ENCODE measurements around the gene ASPG. TPM values are rescaled to one million over a fixed set of nuclear protein-coding genes. Genes with fewer than 3 reads are reported as not detected.

Gene ASPG
- total and polyA plus RNA-seq, 8 donors: 0.16 to 0.68 (median 0.23) TPM; not detected in 2

DNA sequence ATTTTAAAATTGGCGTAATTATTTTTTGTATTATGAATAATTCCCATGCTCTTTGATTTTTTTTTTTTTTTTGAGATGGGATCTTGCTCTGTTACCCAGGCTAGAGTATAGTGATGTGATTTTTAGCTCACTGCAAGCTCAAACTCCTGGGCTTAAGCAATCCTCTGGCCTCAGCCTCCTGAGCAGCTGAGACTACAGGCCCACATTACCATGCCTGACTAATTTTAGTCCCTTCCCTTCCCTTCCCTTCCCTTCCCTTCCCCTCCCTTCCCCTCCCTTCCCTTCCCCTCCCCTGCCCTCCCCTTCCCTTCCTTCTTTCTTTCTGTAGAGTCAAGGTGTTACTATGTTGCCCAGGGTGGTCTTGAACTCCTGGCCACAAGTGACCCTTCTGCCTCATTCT is 43.5 kb downstream of the ASPG start:
- Histone ChIP-seq H3K4me1 (no peaks in the 10 kb centered on the region), H3K4me3 (no peak overlapping the region), H3K27ac (no peak overlapping the region), H3K36me3 (no peaks in the 10 kb centered on the region), H3K9me3 (no peaks in the 10 kb centered on the region), H3K27me3 (peaks cover 0 to 3% (median 0%) of the 10 kb centered on the region in 4 donors)
- WGBS, 2 donors: 90 to 97% methylated on average over 1 of the region's 1 CpG
- ATAC-seq (no peak), DNase-seq (no peak), FAIRE-seq (no peak)
- TF ChIP-seq, protein P1, sequence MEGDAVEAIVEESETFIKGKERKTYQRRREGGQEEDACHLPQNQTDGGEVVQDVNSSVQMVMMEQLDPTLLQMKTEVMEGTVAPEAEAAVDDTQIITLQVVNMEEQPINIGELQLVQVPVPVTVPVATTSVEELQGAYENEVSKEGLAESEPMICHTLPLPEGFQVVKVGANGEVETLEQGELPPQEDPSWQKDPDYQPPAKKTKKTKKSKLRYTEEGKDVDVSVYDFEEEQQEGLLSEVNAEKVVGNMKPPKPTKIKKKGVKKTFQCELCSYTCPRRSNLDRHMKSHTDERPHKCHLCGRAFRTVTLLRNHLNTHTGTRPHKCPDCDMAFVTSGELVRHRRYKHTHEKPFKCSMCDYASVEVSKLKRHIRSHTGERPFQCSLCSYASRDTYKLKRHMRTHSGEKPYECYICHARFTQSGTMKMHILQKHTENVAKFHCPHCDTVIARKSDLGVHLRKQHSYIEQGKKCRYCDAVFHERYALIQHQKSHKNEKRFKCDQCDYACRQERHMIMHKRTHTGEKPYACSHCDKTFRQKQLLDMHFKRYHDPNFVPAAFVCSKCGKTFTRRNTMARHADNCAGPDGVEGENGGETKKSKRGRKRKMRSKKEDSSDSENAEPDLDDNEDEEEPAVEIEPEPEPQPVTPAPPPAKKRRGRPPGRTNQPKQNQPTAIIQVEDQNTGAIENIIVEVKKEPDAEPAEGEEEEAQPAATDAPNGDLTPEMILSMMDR (IDR thresholded peaks at IDR 0.05): no peak
- intact Hi-C loops (cut with DNase I): no loop called here

DNA sequence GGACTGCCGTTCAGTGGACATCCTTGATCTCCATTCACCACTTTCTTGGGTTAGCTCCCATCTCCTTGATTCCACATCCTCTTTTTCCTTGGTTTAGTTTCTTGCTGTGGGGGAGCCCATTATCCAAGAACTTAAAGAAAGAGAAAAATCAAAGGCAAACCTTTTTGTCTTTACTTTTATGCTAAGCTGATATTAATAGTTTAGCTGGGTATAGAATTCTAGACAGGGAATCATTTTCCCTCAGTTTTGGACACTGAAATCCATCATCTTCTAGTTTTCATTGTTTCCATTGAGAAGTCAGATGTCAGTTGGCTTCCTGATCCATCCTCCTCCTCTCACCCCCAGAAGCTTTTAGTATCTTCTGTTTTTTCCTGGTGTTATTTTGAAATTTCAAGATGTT is 44.1 kb downstream of the ASPG start:
- WGBS, 2 donors: 88 to 96% methylated on average over 1 of the region's 1 CpG

DNA sequence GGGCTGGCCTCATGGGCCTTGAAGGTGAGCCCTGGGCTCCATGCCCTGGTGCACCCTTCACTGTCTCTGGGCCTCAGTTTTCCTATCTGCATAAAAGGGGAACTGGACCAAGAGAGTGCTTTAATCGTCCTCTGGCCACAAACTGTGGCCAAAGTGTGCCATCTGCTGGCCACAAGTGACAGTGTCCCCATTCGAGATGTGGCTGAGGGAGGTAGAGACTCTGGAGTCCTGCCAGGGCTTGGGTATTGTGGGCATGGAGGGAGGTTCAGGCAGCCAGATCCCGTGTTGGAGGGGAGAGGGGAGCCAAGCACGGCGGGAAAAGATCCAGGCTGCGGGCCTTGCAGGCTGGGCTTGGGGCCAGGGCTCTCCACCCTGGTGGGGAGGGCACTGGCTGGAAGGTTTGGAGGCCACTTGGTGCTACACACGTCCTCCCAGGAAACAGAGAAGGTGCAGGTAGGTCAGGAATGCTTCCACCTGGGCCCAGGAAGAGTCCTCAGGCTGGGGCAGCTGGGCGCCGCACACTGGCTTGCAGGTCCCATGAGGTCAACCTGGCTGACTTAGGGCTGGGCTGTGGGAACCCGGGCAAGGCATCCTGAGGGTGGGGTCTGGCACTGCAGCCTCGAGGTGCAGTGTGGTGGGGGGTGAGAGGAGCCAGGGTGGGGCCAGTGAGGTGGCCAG is 45.6 kb downstream of the ASPG start:
- no peak overlapping the region for H3K4me3 ChIP-seq
- H3K36me3 ChIP-seq: no peaks in the 10 kb centered on the region
- FAIRE-seq: no peak
- intact Hi-C loops (cut with DNase I): loop anchor here in 1 of 3 donors (5.0 kb wide), 1 partner anchor 39 kb away; no protein-coding TSS in a partner anchor
- no peaks in the 10 kb centered on the region for H3K9me3 ChIP-seq
- 6 to 9% methylated on average over 11 of the region's 11 CpGs for WGBS, 2 donors
- peak; percentile 78 to 91 (median 88) for ATAC-seq
- TF ChIP-seq, protein P1 (IDR thresholded peaks at IDR 0.05): peak; percentile 62 to 81 (median 71)
- peaks cover 0 to 9% (median 0%) of the 10 kb centered on the region in 4 donors for H3K27me3 ChIP-seq
- H3K4me1 ChIP-seq: peaks cover 0 to 2% (median 0%) of the 10 kb centered on the region in 3 donors
- DNase-seq: peak; percentile 63 to 84 (median 75)
- no peak overlapping the region for H3K27ac ChIP-seq

More for the DNA sequence above, 44.1 kb downstream of the ASPG start:
- DNase-seq (no peak), ATAC-seq (no peak), FAIRE-seq (no peak)
- Histone ChIP-seq H3K27ac (no peak overlapping the region), H3K4me1 (no peaks in the 10 kb centered on the region), H3K9me3 (no peaks in the 10 kb centered on the region), H3K36me3 (no peaks in the 10 kb centered on the region), H3K4me3 (no peak overlapping the region), H3K27me3 (peaks cover 0 to 3% (median 0%) of the 10 kb centered on the region in 4 donors)
- TF ChIP-seq, protein P1 (IDR thresholded peaks at IDR 0.05): no peak
- intact Hi-C loops (cut with DNase I): no loop called here

DNA sequence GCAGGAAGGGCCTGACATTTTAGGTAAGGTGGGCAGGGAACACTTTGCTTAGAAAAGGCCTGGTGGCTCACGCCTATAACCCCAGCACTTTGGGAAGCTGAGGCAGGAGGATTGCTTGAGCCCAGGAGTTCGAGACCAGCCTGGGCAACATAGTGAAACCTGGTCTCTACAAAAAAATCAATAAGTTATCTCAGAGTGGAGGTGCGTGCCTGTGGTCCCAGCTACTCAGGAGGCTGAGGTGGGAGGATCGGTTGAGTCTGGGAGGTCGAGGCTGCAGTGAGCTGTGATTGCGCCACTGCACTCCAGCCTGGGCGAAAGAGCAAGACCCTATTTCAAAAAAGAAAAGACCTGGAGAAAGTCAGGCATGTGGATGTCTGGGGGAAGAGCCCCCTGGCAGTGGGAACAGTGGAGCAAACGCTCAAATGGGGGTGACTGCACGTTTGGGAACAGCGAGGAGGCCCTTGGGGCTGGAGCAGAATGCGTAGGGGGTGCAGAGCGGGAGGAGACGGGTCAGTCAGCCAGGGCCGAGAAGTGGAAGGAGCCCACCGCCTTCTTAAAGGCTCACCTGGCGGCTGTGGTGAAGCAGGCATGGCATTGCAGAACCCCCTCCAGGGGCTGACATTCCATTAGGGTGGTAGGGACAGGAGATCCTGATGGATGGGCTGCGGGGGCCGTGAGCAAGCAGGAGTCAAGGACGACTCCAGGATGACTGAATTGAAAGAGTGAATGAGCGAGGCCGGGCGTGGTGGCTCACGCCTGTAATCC is 46.6 kb downstream of the ASPG start:
- Histone ChIP-seq H3K9me3 (no peaks in the 10 kb centered on the region), H3K4me3 (no peak overlapping the region), H3K27me3 (peaks cover 0 to 14% (median 2%) of the 10 kb centered on the region in 4 donors), H3K36me3 (no peaks in the 10 kb centered on the region), H3K27ac (no peak overlapping the region), H3K4me1 (peaks cover 0 to 6% (median 4%) of the 10 kb centered on the region in 3 donors)
- intact Hi-C loops (cut with DNase I): loop anchor here in 1 of 3 donors (5.0 kb wide), 1 partner anchor 40 kb away; no protein-coding TSS in a partner anchor
- 59 to 70% methylated on average over 23 of the region's 23 CpGs for WGBS, 2 donors
- ATAC-seq (no peak), FAIRE-seq (no peak), DNase-seq (peak in 4 of 6 donors; percentile 9 to 42 (median 26))
- TF ChIP-seq, protein P1 (IDR thresholded peaks at IDR 0.05): no peak
